Liver (tissue), 9 donors: ENCODE measurements around the gene HTN1. TPM values are rescaled to one million over a fixed set of nuclear protein-coding genes. Genes with fewer than 3 reads are reported as not detected.
"Not testable (repeated sequence)": the region's sequence is repeated elsewhere in the genome, so short reads cannot be mapped to it uniquely, and the experiment has no call there.

Source experiments
- DNase-seq: peaks from one replicate; pipeline ENCODE4 v3.0.0-alpha.2; 2017; ENCODE audit warnings: low spot score
- H3K27ac ChIP-seq, 2 donors: one replicate each; pipeline ENCODE4 v1.7.0; 2013; ENCODE audit warnings: inconsistent platforms in 2 of 2, low read length in 2 of 2, control low read depth in 1 of 2, low read depth in 1 of 2, mild to moderate bottlenecking in 1 of 2
- H3K27me3 ChIP-seq, 4 donors: one replicate each; pipeline versions ENCODE4 v1.6.1 to v1.7.0; 2013; ENCODE audit warnings: low read length in 3 of 4, inconsistent platforms in 1 of 4, mild to moderate bottlenecking in 1 of 4, moderate library complexity in 1 of 4; ENCODE audit not compliant: control insufficient read depth in 4 of 4, insufficient read depth in 4 of 4
- H3K36me3 ChIP-seq, 4 donors: one replicate each; pipeline versions ENCODE4 v1.6.1 to v1.7.0; 2013; ENCODE audit warnings: low read length in 3 of 4, mild to moderate bottlenecking in 3 of 4, low read depth in 1 of 4, moderate library complexity in 1 of 4; ENCODE audit not compliant: control insufficient read depth in 4 of 4, insufficient read depth in 3 of 4
- H3K4me1 ChIP-seq, 4 donors: one replicate each; pipeline versions ENCODE4 v1.6.1 to v1.7.0; 2013; ENCODE audit warnings: low read length in 3 of 4, mild to moderate bottlenecking in 3 of 4, moderate library complexity in 1 of 4; ENCODE audit not compliant: control insufficient read depth in 4 of 4, insufficient read depth in 4 of 4
- H3K4me3 ChIP-seq, 3 donors: one replicate each; pipeline versions ENCODE4 v1.6.1 to v1.7.0; 2013; ENCODE audit warnings: low read length in 3 of 3, control low read depth in 1 of 3, low read depth in 1 of 3, mild to moderate bottlenecking in 1 of 3
- H3K9ac ChIP-seq, 2 donors: one replicate each; pipeline ENCODE4 v1.7.0; 2013; ENCODE audit warnings: low read length in 2 of 2, mild to moderate bottlenecking in 2 of 2, moderate library complexity in 2 of 2, control low read depth in 1 of 2, low read depth in 1 of 2
- H3K9me3 ChIP-seq, 4 donors: one replicate each; pipeline versions ENCODE4 v1.6.1 to v1.7.0; 2013; ENCODE audit warnings: low read length in 3 of 4; ENCODE audit not compliant: control insufficient read depth in 4 of 4
- EGR1 ChIP-seq, 2 donors: IDR thresholded peaks; 2 replicates each; pipeline ENCODE4 v1.6.1; 2016 to 2018; ENCODE audit warnings: antibody characterized with exemption in 2 of 2, low read depth in 2 of 2
- FOXA1 ChIP-seq: IDR thresholded peaks from 2 replicates; pipeline ENCODE4 v1.6.1; 2016; ENCODE audit warnings: antibody characterized with exemption
- FOXA2 ChIP-seq: IDR thresholded peaks from 2 replicates; pipeline ENCODE4 v1.6.1; 2016; ENCODE audit warnings: antibody characterized with exemption
- GABPA ChIP-seq, 2 donors: IDR thresholded peaks in 1 of 2; conservative IDR thresholded peaks in 1 of 2; 2 replicates each; pipeline ENCODE4 v1.6.1; 2016; ENCODE audit warnings: antibody characterized with exemption in 2 of 2, mild to moderate bottlenecking in 1 of 2, moderate library complexity in 1 of 2
- HNF4A ChIP-seq, 2 donors: conservative IDR thresholded peaks; 2 replicates each; pipeline ENCODE4 v1.6.1; 2016; ENCODE audit warnings: antibody characterized with exemption in 2 of 2, mild to moderate bottlenecking in 2 of 2
- HNF4G ChIP-seq: IDR thresholded peaks from 2 replicates; pipeline ENCODE4 v1.6.1; 2016; ENCODE audit warnings: antibody characterized with exemption
- JUND ChIP-seq, 2 donors: IDR thresholded peaks; 2 replicates each; pipeline ENCODE4 v1.6.1; 2016; ENCODE audit warnings: antibody characterized with exemption in 2 of 2
- NR2F2 ChIP-seq: IDR thresholded peaks from 2 replicates; pipeline ENCODE4 v1.6.1; 2016; ENCODE audit warnings: antibody characterized with exemption
- RAD21 ChIP-seq, 2 donors: IDR thresholded peaks; 2 replicates each; pipeline ENCODE4 v1.6.1; 2016; ENCODE audit warnings: antibody characterized with exemption in 2 of 2, mild to moderate bottlenecking in 2 of 2
- SP1 ChIP-seq: IDR thresholded peaks from 2 replicates; pipeline ENCODE4 v1.6.1; 2018; ENCODE audit warnings: antibody characterized with exemption, mild to moderate bottlenecking
- TAF1 ChIP-seq: conservative IDR thresholded peaks from 2 replicates; pipeline ENCODE4 v1.6.1; 2016; ENCODE audit warnings: antibody characterized with exemption, mild to moderate bottlenecking
- WGBS: extraction: QIAGEN DNeasy Blood & Tissue Kit; methylation state at CpG from one replicate; pipeline ENCODE4 v1.1.7; 2013; 5-methylcytosine and 5-hydroxymethylcytosine counted together
- polyA plus RNA-seq, 2 donors: library from polyadenylated mRNA; stranded (reverse) in 1 of 2; unstranded in 1 of 2; fragments of 200-250 nt in 1 of 2; fragments of >200 nt in 1 of 2; fragmentation: Nextera tagmentation in 1 of 2; extraction: Ambion mirVana in 1 of 2; gene quantifications; one replicate each; pipeline versions ENCODE4 v1.2.1 to v1.2.3, GENCODE V29; 2013 to 2015
- total RNA-seq, 2 donors: library from RNA; depleted of rRNA; stranded (reverse); fragments of >200 nt; gene quantifications; one replicate each; pipeline ENCODE4 v1.2.3, GENCODE V29; 2014
- TF ChIP-seq, protein P1 (sequence below): fragments of 150-350 bp; IDR thresholded peaks from 2 replicates; pipeline ENCODE4 v1.5.1; 2017; ENCODE audit warnings: improper control_type of control experiment, low read depth, low read length; ENCODE audit not compliant: missing input control
- TF ChIP-seq, protein P2 (sequence below): IDR thresholded peaks from 2 replicates; pipeline ENCODE4 v1.6.1; 2016; ENCODE audit warnings: antibody characterized with exemption
- TF ChIP-seq, protein P3 (sequence below): IDR thresholded peaks from 2 replicates; pipeline ENCODE4 v1.6.1; 2016; ENCODE audit warnings: antibody characterized with exemption
- donor health status: healthy.
- donor health status: healthy.
- donor health status: healthy.
- donor health status: healthy.
- donor health status: healthy.

Gene HTN1
- not detected for total RNA-seq
- not detected for polyA plus RNA-seq

DNA sequence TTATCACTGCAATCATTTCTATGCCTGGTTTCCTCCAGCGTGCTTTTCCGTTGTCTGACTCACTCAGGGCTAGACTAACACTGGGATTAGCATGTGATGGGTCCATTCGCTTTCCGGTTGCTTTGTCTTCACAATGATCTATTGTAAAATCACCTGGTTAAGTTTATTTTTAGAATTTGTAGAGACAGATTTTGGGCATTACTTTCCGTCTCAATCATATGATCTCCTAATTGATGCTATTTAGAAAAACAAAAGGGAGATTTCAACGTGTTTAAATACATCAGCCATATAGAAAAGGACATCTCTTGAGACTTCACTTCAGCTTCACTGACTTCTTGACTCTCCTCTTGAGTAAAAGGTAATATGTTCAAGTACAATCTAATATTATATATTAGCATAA is at the start of gene HTN1:
TSS of gene HTN1 (plus strand) at position 301 of the 400 bp plus-strand sequence. CDS start 2,639 bp downstream, outside the sequence.
- H3K27ac ChIP-seq, H3K9me3 ChIP-seq, H3K9ac ChIP-seq, H3K4me1 ChIP-seq, DNase-seq, H3K36me3 ChIP-seq, H3K27me3 ChIP-seq, H3K4me3 ChIP-seq: not testable (repeated sequence)
- WGBS, result 83% methylated on average over 5 of the region's 6 CpGs

DNA sequence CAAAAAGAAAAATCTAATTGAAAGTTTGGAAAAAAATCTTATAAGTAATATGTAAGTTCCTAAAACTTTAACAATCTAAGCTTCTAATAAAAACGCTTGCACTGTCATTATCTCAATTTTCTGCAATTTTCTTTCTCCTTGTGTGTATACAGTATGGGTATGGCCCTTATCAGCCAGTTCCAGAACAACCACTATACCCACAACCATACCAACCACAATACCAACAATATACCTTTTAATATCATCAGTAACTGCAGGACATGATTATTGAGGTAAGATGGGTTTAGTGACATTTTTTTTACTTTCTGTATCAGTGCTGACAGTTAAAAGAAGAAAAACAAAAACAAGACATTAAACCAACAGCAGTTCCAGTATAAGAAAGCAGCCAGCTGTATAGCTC is 49.5 kb upstream of the HTN1 start:
- Histone ChIP-seq H3K4me3 (no peak overlapping the region), H3K27ac (no peak overlapping the region), H3K27me3 (no peaks in the 10 kb centered on the region), H3K9ac (no peak overlapping the region), H3K36me3 (no peaks in the 10 kb centered on the region), H3K9me3 (no peaks in the 10 kb centered on the region), H3K4me1 (no peaks in the 10 kb centered on the region)
- DNase-seq, result no peak
- no peak for TF ChIP-seq EGR1 (IDR thresholded peaks at IDR 0.05; ENCODE audit: low read depth in 2 of 2)
- no peak for TF ChIP-seq HNF4G
- TF ChIP-seq, protein P1, sequence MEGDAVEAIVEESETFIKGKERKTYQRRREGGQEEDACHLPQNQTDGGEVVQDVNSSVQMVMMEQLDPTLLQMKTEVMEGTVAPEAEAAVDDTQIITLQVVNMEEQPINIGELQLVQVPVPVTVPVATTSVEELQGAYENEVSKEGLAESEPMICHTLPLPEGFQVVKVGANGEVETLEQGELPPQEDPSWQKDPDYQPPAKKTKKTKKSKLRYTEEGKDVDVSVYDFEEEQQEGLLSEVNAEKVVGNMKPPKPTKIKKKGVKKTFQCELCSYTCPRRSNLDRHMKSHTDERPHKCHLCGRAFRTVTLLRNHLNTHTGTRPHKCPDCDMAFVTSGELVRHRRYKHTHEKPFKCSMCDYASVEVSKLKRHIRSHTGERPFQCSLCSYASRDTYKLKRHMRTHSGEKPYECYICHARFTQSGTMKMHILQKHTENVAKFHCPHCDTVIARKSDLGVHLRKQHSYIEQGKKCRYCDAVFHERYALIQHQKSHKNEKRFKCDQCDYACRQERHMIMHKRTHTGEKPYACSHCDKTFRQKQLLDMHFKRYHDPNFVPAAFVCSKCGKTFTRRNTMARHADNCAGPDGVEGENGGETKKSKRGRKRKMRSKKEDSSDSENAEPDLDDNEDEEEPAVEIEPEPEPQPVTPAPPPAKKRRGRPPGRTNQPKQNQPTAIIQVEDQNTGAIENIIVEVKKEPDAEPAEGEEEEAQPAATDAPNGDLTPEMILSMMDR, result no peak
- TF ChIP-seq NR2F2, result no peak
- TF ChIP-seq, protein P2, sequence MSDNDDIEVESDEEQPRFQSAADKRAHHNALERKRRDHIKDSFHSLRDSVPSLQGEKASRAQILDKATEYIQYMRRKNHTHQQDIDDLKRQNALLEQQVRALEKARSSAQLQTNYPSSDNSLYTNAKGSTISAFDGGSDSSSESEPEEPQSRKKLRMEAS, result no peak
- TF ChIP-seq HNF4A (conservative IDR thresholded peaks at IDR 0.05), result no peak
- TF ChIP-seq RAD21 (IDR thresholded peaks at IDR 0.05), result no peak
- no peak for TF ChIP-seq FOXA2
- TF ChIP-seq SP1, result no peak
- TF ChIP-seq TAF1, result no peak
- whole genome bisulfite sequencing, result 92% methylated on average over 1 of the region's 1 CpG

DNA sequence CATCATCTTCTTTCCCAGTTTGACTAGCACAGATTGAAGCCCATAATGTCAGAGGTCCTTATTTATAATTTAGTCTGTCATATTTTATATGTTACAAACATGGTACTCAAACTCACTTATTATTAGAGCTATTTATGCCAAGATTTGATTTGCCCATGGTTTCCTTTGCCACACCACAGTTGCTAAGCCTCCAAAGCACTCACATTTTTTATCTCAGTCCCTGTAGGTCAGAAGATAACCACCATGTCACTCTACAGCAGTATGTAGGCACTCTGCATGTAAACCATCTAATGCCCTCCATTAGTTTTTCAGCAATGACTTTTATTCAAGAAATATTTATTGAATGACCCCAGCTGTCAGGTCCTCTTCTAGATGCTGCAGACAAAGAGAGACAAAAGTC is 47.7 kb upstream of the HTN1 start:
- no peak for TF ChIP-seq HNF4G
- TF ChIP-seq TAF1, result no peak
- TF ChIP-seq FOXA2, result no peak
- TF ChIP-seq FOXA1, result no peak
- TF ChIP-seq, protein P1, result no peak
- no peak for TF ChIP-seq GABPA (IDR thresholded peaks at IDR 0.05 in 1 of 2, conservative IDR thresholded peaks at IDR 0.05 in 1 of 2)
- TF ChIP-seq HNF4A (conservative IDR thresholded peaks at IDR 0.05), result no peak
- TF ChIP-seq, protein P3, sequence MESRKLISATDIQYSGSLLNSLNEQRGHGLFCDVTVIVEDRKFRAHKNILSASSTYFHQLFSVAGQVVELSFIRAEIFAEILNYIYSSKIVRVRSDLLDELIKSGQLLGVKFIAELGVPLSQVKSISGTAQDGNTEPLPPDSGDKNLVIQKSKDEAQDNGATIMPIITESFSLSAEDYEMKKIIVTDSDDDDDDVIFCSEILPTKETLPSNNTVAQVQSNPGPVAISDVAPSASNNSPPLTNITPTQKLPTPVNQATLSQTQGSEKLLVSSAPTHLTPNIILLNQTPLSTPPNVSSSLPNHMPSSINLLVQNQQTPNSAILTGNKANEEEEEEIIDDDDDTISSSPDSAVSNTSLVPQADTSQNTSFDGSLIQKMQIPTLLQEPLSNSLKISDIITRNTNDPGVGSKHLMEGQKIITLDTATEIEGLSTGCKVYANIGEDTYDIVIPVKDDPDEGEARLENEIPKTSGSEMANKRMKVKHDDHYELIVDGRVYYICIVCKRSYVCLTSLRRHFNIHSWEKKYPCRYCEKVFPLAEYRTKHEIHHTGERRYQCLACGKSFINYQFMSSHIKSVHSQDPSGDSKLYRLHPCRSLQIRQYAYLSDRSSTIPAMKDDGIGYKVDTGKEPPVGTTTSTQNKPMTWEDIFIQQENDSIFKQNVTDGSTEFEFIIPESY, result no peak
- no peak for TF ChIP-seq RAD21 (IDR thresholded peaks at IDR 0.05)
- no peak for TF ChIP-seq NR2F2
- TF ChIP-seq JUND (IDR thresholded peaks at IDR 0.05), result no peak
- TF ChIP-seq SP1, result no peak
- TF ChIP-seq, protein P2, result no peak
- no peak for DNase-seq
- Histone ChIP-seq H3K4me1 (no peaks in the 10 kb centered on the region), H3K9ac (no peak overlapping the region), H3K4me3 (no peak overlapping the region), H3K27me3 (no peaks in the 10 kb centered on the region), H3K27ac (no peak overlapping the region), H3K36me3 (no peaks in the 10 kb centered on the region), H3K9me3 (no peaks in the 10 kb centered on the region)
